GM20431 (cell line): ENCODE measurements around the gene SYT15.
"Not testable (repeated sequence)": the region's sequence is repeated elsewhere in the genome, so short reads cannot be mapped to it uniquely, and the experiment has no call there.

Experiments used
- in situ Hi-C: fragments of 300-500 bp; cut with MseI, MboI; formaldehyde crosslinking; loops from one replicate; pipeline ENCODE4 v1.15.0; 2020; ENCODE audit warnings: low sequenced_read_pairs; ENCODE audit not compliant: unreplicated experiment

Gene SYT15

DNA sequence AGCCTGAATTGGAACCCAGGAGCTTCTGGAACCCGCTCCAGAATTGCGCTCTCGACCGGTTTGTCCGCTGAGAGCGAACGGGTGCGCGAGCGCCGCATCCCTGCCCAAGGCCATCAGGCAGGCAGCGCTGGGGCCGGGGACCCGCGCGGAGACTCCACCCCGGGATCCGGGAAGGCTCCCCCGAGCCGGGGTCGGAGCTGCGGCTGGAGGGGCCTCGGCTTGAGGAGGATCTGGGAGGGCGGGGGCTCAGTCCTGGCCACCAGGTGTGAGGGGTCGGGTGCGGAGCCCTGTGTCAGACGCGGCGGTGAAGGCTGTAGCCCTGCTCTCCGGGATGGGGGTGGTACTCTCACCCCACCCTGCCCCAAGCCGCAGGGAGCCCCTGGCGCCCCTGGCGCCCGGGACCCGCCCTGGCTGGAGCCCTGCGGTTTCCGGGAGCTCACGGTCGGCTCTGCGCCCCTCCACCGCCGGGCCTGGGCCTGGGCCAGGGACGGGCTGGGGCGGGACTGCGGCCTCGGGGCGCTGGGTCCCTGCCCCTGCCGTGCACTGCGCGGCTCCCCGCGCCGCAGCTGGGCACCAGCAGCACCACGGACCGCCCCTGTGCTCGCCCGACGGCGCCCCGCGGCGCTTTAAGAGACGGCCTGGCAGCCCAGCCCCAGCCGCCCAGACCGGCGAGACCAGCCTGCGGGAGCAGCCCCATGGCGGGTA, at the start of gene SYT15:
SYT15 (plus strand) TSS at position 655 of the 705 bp plus-strand sequence; CDS start at position 696, 41 bp downstream.
- in situ Hi-C loops = not testable (repeated sequence)

DNA sequence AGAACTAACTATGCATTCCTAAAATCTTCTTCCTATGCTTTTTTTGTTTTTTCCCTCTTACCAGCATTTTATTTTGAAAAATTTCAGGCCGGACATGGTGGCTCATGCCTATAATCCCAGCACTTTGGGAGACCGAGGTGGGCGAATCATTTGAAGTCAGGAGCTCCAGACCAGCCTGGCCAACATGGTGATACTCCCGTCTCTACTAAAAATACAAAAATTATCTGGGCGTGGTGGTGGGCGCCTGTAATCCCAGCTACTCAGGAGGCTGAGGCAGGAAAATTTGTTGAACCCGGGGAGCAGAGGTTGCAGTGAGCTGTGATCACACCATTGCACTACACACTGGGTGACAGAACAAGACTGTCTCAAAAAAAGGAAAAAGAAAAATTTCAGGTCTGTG, 49.2 kb upstream of the SYT15 start:
- in situ Hi-C loops = loop anchor here (25.0 kb wide), 1 partner anchor 467 kb away; no protein-coding TSS in a partner anchor

DNA sequence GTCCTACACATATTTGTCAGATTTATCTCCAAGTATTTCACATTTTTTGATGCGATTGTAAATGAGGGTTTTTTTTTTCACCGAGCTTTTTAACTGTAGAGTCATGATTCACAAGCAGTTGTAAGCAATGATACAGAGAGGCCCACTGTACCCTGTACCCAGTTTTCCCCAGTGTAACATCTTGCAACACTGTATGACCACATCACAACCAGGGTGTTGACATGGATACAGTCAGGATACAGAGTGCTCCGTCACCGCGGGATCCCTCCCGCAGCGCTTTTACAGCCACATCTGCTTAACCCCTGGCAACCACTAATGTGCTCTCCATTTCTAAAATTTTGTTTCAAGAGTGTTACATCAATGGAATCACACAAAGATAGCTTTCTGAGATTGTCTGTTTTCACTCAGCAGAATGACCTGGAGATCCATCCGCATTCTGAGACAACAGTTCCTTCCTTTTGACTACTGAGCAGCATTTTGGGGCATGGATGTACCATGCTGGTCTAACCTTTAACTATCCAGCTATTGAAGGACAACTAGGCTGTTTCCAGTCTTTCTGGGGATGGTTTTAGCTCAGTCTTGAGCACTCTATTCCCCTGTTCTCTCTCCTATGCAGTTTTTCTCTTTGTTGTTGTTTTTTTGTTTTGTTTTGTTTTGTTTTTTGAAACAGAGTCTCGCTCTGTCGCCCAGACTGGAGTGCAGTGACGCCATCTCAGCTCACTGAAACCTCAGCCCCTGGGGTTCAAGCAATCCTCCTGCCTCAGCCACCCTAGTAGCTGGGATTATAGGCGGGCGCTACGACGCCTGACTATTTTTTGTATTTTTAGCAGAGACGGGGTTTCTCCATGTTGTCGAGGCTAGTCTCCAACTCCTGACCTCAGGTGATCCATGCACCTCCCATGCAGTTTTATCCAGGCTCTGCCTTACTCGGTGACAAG, 48.4 kb upstream of the SYT15 start:
- in situ Hi-C loops = loop anchor here (25.0 kb wide), 1 partner anchor 468 kb away; no protein-coding TSS in a partner anchor

DNA sequence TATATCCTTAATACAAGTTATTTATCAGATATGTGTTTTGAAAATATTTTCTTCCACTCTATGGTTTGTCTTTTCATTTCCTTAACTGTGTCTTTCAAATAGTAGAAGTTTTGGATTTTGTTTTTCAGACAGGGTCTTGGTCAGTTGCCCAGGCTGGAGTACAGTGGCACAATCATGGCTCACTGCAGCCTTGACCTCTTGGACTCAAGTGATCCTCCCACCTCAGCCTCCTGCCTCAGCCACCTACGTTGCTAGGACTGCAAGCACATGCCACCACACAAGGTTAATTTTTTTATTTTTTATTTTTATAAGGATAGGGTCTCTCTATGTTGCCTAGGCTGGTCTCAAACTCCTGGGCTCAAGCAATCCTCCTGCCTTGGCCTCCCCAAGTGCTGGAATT, 46.7 kb upstream of the SYT15 start:
- in situ Hi-C loops = loop anchor here (25.0 kb wide), 1 partner anchor 470 kb away; no protein-coding TSS in a partner anchor

DNA sequence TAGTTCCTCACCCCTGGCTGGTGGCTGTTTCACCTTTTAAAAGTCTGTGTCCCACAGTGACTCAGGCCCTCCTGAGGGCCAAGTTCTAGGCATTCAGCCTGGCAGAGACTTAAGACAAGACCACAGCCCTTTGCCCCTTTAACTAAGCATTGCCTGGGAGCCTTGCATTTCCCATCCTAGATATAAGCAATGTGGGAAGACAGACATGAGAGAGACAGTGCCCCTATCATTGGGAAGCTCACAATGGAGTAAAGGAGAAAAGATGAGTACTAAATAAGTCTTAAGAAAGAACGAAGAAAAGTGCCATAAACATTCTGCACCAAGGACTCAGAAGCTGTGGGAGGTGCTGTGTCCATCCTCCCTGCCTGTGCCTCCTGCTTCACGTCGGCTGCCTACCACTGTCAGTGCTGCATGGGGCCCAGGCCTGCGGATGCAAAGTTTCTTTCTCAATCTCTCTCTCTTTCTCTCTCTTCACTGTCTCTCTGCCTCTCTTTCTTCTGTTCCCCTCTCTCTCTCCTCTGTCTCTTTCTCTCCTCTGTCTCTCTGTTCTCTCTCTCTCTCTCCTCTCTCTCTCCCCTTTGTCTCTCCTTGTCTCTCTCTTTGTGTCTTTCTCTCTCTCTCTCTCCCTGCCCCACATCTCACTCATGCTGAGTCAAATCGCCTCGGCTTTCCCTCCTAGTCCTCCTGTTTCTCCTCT, 44.0 kb upstream of the SYT15 start:
- in situ Hi-C loops = loop anchor here (25.0 kb wide), 1 partner anchor 473 kb away; no protein-coding TSS in a partner anchor

DNA sequence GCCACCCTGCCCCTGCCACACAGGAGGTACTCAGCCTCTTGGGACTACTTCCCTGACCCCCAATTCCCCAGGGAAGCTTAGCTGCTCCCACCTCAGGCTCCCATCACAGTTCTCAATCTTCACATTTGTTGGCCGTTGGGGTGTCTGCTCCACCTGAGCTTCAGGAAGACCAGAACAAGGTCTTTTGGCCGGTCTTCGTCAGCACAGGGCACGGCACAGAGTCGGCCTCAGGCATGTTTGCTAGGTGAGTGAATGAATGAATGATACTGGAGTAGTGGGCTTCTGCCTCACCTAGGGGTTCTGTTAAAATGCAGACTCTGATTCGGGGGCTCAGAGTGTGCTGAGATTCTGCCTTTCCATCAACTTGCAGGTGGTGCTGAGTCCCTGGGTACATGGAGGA, 42.8 kb upstream of the SYT15 start:
- in situ Hi-C loops = loop anchor here (25.0 kb wide), 1 partner anchor 474 kb away; no protein-coding TSS in a partner anchor

DNA sequence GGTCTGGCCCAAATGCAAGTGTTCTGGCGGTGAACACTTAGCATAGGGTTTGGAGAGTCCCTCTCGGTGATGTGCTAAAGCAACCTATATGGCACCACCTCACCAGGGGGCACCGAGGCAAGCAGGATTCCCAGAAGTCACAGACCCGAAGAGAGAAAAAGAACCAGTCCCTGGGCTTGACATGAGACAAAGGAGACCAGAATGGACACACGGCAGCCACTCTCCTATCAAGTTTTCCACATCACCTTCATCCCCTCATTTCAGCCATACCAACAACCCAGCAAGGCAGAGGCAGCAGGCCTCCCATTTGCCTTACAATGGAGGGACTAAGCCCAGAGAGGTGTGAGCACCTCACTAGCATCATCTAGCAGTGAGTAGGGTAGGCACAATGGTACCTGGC, 42.1 kb upstream of the SYT15 start:
- in situ Hi-C loops = loop anchor here (25.0 kb wide), 1 partner anchor 474 kb away; no protein-coding TSS in a partner anchor

DNA sequence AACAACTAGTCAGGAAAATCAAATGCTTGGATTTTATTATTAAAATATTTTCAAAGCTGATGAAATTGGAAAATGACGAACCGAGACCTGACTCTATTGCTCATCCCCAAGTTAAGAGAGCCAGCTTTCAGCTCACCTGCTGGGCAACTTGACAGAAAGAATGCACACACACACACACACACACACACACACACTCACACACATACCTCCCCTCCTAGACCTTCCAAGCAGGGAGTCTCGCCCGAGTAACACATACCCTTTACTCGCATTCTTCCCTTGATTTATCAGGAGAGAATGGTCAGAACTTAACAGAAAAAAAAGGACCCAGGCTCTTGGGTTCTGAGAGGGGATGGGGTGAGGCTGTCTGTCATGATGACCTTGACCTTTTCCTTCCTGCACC, 41.6 kb upstream of the SYT15 start:
- in situ Hi-C loops = loop anchor here (25.0 kb wide), 1 partner anchor 475 kb away; no protein-coding TSS in a partner anchor

DNA sequence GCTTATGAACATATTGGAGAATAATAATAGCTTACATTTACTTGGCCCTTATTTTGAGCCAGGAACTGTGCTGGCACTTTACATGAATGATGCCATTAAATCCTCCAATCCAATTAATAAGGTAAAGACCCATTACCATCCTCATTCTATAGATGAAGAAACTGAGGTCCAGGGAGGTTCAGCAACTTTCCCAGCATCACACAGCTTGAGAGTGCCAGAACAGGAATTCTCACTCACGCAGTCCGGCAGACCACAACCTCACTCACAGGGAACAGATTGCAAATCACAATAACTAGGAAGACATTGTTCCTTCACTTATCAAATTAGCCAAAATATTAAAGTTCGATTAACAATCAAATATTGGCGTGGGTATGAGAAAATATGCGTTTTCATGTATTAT, 40.8 kb upstream of the SYT15 start:
- in situ Hi-C loops = loop anchor here (25.0 kb wide), 1 partner anchor 476 kb away; no protein-coding TSS in a partner anchor

DNA sequence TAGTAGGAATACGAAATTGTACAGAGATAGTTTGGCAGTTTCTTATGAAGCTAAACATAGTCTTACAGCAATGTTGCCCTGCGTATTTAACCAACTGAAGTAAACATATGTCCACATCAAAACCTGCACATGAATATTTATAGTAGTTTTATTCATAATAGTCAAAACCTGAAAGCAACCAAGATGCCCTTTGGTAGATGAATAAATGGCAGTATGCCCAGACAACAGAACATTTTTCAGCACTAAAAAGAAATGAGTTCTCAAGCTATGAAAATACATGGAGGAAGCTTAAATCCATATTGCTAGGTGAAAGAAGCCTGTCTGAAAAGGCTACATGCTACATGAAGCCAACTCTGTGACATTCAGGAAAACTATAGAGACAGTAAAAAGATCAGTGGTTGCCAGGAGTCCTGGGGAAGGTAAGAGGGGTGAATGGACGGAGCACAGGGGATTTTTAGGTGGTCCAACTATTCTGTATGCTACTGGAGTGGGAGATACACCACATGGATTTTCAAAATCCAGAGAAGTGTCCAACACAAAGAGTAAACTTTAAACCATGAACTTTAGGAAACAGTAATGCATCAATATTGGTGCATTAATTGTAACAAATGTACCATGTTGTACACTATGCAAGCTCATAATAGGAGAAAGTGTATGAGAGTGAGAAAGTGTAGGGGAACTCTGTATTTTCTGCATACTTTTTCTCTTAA, 40.1 kb upstream of the SYT15 start:
- in situ Hi-C loops = loop anchor here (25.0 kb wide), 1 partner anchor 477 kb away; no protein-coding TSS in a partner anchor

DNA sequence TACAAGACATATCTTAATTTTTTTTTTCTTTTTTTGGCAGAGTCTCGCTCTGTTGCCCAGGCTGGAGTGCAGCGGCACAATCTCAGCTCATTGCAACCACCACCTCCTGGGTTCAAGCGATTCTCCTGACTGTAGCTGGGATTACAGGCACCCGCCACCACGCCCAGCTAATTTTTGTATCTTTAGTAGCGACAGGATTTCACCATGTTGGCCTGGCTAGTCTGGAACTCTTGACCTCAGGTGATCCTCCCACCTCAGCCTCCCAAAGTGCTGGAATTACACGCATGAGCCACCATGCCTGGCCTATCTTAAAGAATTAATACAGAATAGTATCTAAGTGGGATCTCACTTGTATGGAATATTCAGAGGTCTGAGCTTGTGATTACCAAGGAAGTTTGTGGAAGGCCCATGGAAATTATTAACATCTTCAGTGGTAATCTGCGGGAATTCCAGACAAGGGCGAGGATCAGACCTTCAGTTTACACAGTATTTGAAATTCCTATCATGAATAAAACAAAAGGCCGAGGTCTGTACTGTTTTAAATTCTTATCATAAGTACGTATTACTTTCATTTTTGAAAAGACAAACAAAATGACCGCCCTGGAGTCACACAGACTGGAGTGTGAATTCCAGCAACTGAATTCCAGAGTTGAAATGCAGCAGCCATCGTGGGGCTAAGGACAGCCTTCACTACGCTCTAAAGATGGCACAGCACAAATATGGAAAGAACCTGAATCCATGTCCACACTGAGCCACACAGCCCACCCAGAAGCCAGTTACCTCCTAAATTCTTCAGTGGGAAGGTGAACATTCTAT, 39.1 kb upstream of the SYT15 start:
- in situ Hi-C loops = loop anchor here (25.0 kb wide), 1 partner anchor 478 kb away; no protein-coding TSS in a partner anchor

DNA sequence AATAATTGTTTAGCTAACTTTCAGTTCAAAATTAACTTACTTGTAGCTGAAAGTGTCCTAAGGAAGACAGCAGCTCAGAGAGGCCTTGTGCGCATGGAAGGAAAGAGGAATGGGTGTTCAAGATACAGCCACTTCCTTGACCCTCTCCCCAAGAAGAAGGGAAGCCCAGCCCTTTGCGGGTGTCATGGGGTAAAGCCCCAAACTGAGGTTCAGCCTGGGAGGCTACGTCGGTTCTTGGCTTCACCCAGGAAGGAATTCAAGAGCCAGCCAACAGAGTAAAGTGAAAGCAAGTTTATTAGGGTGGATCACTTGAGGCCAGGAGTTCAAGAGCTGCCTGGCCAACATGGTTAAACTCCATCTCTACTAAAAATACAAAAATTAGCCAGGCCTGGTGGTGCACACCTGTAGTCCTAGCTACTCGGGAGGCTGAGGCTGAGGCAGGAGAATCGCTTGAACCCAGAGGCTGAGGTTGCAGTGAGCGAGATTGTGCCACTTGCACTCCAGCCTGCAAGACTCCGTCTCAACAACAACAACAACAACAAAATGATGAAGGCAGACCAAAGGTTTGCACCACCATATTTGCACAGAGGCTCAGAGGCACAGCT, 38.4 kb upstream of the SYT15 start:
- in situ Hi-C loops = loop anchor here (25.0 kb wide), 1 partner anchor 478 kb away; no protein-coding TSS in a partner anchor

DNA sequence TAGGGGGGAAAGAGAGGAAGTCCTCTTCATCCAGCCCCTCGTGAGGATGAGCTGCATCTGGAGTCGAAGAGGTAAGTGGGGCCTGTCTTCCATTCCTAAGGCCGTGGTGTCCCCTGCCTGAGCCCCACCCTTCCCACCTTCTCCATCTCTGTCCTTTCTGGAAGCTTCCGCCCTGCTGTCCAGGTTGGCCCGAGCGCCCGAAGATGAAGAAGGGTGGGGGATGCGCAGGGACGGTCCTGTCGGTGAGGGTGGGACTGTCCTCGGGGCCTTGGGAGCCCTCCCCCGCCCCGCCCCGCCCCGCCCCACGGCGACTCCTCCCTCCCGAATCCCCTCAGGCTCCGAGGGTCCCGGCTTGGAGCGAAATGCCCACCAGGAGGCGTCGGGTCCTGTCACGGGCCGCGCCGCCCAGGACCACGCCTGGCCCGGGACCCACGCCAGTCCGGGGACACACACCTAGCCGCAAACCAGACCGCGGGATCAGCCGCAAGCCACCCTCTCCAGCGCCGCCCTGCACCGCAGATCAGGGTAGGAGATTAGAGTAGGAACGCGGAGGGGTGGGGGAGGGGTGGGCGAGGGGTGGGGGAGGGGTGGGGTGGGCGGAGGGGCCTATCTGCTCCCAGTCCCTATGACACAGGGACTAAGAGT, 37.8 kb upstream of the SYT15 start:
- in situ Hi-C loops = loop anchor here (25.0 kb wide), 1 partner anchor 479 kb away; no protein-coding TSS in a partner anchor

DNA sequence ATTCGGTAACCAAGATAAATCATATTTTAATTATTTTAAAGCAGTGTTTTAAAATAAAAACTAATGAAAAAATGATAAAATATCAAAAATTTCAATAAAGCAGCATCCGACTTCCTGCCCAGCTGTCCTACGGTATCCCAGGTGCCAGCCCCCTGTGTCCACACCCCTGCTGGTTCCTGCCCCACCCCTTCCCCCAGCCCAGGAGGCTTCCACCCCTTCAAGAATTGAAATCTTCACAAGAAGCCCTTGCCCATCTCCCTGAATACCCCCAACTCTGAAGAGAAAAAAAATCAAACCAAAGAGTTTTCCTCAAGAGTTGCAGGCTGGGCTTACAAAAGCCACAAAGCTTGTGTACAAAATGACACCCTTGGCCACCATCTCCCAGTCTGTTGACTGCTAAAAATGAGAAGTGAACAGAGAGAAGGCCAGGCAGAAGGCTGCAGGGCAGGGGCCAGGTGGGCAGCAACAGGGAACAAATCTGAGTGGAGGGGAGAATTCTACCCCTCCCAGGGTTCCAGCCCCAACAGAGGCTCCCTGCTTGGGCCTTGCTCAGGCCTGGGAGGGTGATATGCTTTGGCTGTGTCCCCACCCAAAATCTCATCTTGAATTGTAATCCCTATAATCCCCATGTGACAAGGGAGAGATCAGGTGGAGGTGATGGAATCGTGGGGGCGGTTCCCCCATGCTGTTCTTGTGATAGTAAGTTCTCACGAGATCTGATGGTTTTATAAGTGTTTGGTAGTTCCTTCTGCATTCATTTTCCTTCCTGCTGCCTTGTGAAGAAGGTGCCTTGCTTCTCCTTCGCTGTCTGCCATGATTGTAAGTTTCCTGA, 37.0 kb upstream of the SYT15 start:
- in situ Hi-C loops = loop anchor here (25.0 kb wide), 1 partner anchor 480 kb away; no protein-coding TSS in a partner anchor

DNA sequence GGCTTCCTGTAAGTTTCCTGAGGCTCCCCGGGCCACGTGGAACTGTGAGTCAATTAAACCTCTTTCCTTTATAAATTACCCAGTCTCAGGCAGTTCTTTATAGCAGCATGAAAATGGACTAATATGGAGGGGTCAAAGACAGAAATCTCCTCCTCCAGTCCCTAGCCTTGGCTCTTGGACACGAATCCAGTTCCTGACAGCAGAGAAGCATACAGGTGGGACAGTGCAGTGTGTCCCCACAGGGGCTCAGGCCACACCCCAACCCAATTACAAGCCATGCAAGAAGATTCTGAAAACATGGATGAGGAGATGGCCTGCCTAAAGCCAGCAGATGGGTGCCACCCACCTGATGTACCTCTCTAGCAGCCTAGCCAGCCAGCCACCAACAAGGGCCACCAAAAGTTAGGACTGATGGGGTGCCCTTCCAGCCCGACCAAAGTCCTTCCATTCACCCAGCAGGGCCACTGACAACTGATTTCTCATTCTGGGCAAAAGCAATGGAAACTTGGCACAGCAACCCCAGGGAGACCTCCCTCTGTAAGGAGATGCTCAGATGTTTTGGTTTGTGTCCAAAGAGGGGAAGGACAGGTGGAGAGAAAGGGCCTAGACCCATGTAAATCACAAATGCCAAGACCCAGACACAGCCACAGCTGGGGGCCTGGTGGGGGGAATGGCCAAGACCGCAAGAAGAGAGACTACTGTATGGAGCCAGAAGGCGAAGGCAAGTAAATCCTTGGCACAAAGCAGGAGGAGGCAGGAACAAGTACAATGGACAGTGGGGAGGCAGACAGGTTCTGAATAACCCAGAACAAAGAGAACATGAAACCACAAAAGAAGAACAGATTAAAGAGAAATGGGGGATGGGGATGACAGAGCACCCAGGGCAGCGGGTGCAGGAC, 36.1 kb upstream of the SYT15 start:
- in situ Hi-C loops = loop anchor here (25.0 kb wide), 1 partner anchor 481 kb away; no protein-coding TSS in a partner anchor
